Fibroblast of pulmonary artery (primary cell): ENCODE results near the gene RER1.

Experiments used
- DNase-seq: peaks from one replicate; pipeline ENCODE4 v3.0.0-alpha.2; 2010; ENCODE audit warnings: low read depth
- H3K4me3 ChIP-seq: replicated peaks from 2 replicates; pipeline ENCODE4 v1.5.1; 2011; ENCODE audit warnings: low read depth, mild to moderate bottlenecking, control low read depth, low read length, moderate library complexity
- TF ChIP-seq, protein P1 (sequence below): IDR thresholded peaks from 2 replicates; pipeline ENCODE4 v1.5.1; 2011; ENCODE audit warnings: mild to moderate bottlenecking, control low read depth, low read length, inconsistent platforms; ENCODE audit errors: missing control alignments

RER1 gene

DNA sequence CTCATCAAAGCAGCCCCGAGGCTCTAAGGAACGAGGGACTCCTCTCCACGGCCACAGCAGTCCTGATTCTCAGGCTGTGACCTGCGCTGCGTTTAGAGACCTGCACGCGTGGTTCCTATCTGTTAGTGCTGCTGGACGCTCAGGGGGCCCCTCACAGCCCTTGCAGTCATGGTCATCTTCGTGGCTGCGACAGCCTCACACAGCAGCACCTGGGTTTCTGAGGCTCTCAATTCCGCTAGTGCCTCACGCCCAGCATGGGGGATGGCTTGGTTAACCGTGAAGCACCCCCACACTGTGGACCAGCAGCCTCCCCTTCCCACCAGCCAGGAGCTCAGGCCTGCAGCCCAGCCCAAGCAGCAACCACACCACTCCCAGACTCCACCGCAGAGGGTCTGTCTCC lies 8.1 kb upstream of the RER1 start:
- H3K4me3 ChIP-seq = no peak overlapping the region
- no peak for DNase-seq
- TF ChIP-seq, protein P1, sequence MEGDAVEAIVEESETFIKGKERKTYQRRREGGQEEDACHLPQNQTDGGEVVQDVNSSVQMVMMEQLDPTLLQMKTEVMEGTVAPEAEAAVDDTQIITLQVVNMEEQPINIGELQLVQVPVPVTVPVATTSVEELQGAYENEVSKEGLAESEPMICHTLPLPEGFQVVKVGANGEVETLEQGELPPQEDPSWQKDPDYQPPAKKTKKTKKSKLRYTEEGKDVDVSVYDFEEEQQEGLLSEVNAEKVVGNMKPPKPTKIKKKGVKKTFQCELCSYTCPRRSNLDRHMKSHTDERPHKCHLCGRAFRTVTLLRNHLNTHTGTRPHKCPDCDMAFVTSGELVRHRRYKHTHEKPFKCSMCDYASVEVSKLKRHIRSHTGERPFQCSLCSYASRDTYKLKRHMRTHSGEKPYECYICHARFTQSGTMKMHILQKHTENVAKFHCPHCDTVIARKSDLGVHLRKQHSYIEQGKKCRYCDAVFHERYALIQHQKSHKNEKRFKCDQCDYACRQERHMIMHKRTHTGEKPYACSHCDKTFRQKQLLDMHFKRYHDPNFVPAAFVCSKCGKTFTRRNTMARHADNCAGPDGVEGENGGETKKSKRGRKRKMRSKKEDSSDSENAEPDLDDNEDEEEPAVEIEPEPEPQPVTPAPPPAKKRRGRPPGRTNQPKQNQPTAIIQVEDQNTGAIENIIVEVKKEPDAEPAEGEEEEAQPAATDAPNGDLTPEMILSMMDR = no peak

DNA sequence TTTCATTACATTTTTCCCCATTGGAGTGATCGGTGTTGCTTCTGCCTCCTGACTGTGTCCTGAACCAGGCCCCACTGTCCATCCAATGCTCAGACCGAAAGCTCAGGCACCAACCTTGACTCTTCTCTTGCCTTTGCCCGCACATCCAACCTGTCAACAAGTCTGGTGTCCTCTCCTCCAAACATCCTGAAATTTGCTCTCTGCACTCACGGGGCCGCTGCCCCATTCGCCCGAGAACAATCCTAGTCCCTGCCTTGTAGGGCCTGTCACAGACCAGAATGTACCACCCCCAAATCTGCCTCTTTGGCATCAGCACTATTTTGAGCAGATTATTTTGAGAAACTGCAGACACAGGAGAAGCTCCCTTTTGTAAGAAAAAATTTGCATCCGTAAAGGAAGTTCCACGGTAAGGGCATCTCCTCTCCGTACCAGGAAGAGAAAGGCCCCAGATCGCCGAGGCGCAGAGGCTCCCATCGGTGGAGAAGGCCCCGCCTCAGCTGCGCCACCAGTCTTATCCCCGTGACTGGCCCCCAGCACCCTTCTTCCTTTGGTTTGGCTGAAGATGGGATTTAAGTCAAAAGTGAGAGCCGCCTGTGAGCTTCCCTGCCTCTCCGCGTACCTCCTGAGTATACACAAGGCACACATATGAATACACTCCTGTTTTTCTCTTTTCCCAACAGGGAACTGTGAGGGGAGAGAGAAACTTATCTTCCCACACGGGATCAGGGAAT lies 7.3 kb upstream of the RER1 start:
- H3K4me3 ChIP-seq = no peak overlapping the region
- DNase-seq = no peak
- TF ChIP-seq, protein P1 = no peak

DNA sequence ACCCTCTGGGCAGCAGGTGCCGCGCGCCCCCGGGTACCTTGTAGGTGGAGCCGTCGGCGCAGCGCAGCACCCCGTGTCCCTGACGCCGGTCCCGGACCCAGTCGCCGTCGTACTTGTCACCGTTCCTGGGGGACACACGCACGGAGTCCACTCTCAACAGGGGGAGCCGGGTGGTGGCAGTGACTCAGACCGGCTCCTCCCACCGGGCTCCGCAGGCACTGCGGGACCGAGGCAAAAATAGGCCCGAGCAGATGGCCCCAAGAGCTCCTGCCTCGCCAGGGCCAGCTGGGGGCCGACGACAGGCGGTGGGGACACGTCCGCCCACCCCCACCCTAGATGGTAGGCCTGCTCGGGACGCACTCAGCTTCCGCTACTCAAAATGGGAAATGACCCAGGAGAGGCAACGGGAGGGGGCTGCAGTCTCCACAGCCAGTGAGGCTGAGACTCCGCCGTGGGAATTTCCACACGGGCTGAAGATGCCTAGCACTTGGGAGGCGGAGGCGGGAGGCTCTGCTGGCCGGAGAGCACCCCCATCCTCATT lies 6.6 kb upstream of the RER1 start:
- TF ChIP-seq, protein P1 = no peak

DNA sequence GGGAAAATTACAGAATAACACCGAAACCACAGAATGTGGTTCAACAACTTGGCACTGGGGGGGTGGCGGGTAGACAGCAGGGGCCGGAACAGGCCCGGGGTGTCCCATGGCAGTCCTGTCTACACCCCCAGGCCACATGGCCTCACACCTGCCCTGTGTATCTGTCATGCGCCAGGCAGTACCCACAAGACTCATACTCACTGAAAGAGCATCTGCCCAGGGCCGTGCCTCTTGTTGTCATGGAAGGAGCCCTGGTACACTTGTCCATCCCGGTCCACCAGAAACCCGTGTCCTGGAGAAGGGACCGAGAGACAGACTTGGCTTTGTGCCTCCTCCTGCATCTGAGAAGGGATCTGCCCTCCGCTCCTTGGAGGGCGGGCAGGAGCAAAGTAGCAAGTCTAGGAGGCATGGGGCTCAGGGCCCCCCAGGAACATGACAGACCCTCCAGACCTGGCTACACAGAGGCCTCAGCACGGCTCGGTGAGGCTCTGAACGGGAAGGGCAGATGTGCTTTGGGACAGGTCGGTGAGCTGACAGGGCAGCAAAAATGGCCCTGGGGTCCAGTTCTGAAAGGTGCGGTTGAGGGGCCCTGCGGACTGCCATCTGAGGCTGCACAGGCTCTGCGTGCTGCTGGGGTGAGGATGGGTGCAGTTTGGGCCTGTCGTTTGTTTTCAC lies 5.9 kb upstream of the RER1 start:
- TF ChIP-seq, protein P1 = no peak
- no peak for DNase-seq
- H3K4me3 ChIP-seq = no peak overlapping the region

More for the DNA sequence above, 6.6 kb upstream of the RER1 start:
- no peak overlapping the region for H3K4me3 ChIP-seq
- no peak for DNase-seq

DNA sequence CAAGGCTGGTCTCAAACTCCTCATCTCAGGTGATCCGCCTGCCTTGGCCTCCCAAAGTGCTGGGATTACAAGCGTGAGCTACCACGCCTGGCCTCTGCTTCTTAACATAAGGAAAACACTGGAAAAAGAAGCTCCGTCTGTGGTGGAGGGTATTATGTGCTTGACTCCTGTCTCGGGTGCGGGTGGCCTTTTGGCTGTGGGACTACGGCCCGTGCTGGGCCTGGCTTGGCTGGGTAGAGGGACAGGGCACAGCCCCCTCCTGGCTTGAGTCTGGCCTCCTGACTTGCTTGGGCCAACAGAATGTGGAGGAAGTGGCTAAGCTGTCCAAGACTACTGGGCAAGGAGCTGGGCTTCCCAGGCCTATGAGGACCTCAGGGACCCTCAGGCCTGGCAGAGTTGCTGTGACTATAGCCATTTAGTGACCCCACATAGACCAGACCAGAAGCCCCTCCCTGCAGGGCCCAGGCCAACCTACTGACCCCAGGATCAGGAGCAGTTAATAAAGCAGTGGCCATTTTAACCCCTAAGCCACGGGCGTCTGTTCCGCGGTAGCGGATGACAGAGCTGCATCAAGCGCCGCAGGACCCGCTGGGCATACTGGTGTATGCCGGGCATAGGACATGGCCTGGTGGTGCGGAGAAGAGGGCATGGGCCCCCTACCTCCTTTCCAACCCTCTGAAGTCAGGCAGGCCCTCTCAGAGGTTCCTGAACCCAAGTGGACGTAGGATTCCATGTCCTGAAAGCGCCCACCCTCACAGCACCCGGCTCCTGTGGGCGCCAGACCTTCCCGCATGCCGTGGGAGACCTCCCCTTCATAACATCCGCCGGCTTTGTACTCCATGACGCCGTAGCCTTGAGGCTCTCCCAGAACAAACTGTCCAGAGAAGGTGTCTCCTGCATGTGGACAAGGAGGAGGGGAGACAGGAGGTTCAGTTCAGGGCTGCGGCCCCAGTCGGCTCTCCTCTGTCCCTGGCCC lies 4.7 kb upstream of the RER1 start:
- H3K4me3 ChIP-seq = no peak overlapping the region
- TF ChIP-seq, protein P1 = no peak
- no peak for DNase-seq

DNA sequence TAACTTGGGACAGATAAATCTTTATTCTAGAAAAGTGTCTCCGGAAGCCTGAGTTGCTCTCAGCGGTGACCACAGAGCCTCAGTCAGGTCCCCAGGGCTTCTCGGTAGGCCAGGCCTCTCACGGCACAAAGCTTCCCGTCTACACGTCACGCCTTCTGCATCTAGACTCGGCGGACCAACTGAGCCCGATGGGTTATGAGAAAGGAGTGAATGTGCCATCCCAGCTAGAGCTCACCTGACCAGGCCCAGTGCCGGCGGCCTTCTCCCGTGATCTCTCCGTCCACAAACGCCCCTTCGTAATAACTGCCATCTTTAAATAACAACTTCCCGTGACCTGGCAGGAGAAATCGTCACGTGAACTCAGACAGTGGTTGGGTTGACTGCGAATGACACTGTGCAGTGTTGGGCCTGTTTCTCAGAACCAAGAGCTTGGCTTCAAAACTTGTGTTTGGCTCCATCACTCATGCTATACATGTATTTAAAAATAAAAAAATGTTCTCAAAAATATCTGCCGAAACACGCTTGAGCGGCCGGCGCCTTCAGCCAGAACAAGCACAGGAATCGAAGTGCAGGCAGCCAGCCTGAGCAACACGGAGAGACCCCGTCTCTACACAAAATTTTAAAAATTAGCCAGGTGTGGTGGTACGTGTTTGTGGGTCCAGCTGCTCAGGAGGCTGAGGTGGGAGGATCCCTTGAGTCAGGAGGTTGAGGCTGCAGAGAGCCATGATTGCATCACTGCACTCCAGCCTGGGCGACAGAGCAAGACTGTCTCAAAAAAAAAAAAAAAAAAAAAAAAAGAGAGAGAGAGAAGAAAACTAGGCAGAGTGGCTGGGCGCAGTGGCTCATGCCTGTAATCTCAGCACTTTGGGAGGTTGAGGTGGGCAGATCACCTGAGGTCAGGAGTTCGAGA lies 3.4 kb upstream of the RER1 start:
- DNase-seq = no peak
- no peak overlapping the region for H3K4me3 ChIP-seq
- TF ChIP-seq, protein P1 = no peak
